DND-41 (cell line): Measurements from ENCODE around the gene FLACC1.

Experiments
- ATAC-seq: fragments of 200-7000 bp; cut with Tn5 transposase; 3 replicates; pipeline ENCODE4 v1.9.1; 2021; ENCODE audit warnings: low read depth; ENCODE audit not compliant: insufficient read depth
- DNase-seq: peaks from one replicate; pipeline ENCODE4 v3.0.0-alpha.2; 2020
- H2AFZ ChIP-seq: 2 replicates; pipeline ENCODE4 v1.6.0; 2012; ENCODE audit warnings: low read depth, low read length
- H3K27ac ChIP-seq: 2 replicates; pipeline ENCODE4 v1.5.1; 2012; ENCODE audit warnings: low read length, inconsistent platforms
- H3K27me3 ChIP-seq: fragments of 200-600 bp; sonication (generic); 2 replicates; pipeline ENCODE4 v1.6.0; 2012; ENCODE audit warnings: low read length, mild to moderate bottlenecking, inconsistent platforms; ENCODE audit not compliant: insufficient read depth, poor library complexity
- H3K36me3 ChIP-seq: 2 replicates; pipeline ENCODE4 v1.5.1; 2012; ENCODE audit warnings: low read length, inconsistent platforms; ENCODE audit not compliant: insufficient read depth
- H3K4me1 ChIP-seq: 2 replicates; pipeline ENCODE4 v1.5.1; 2012; ENCODE audit warnings: mild to moderate bottlenecking, low read length; ENCODE audit not compliant: insufficient read depth
- H3K4me2 ChIP-seq: 2 replicates; pipeline ENCODE4 v1.6.0; 2012; ENCODE audit warnings: mild to moderate bottlenecking, moderate library complexity, low read length, inconsistent platforms; ENCODE audit not compliant: insufficient read depth
- H3K4me3 ChIP-seq, 2 experiments: fragments of 200-600 bp in 1 of 2; shearing (Covaris generic) in 1 of 2; 2 replicates each; pipeline ENCODE4 v1.5.1; 2012 to 2016; ENCODE audit warnings: inconsistent platforms in 2 of 2, low read length in 2 of 2, mild to moderate bottlenecking in 2 of 2, low read depth in 1 of 2, moderate library complexity in 1 of 2
- H3K79me2 ChIP-seq: 2 replicates; pipeline ENCODE4 v1.6.0; 2012; ENCODE audit warnings: low read length, inconsistent platforms; ENCODE audit not compliant: insufficient read depth
- H3K9ac ChIP-seq: 2 replicates; pipeline ENCODE4 v1.6.0; 2012; ENCODE audit warnings: low read depth, mild to moderate bottlenecking, inconsistent platforms, low read length, moderate library complexity
- H3K9me3 ChIP-seq: 2 replicates; pipeline ENCODE4 v1.5.1; 2012; ENCODE audit warnings: low read length, moderate library complexity, mild to moderate bottlenecking, inconsistent platforms; ENCODE audit not compliant: insufficient read depth, severe bottlenecking
- H4K20me1 ChIP-seq: 2 replicates; pipeline ENCODE4 v1.6.0; 2012; ENCODE audit warnings: low read length; ENCODE audit not compliant: insufficient read depth
- EZH2 ChIP-seq: IDR thresholded peaks from 3 replicates; pipeline ENCODE4 v1.6.1; 2012; ENCODE audit warnings: borderline replicate concordance, low read depth, mild to moderate bottlenecking, moderate library complexity, low read length, inconsistent platforms; ENCODE audit not compliant: severe bottlenecking
- TF ChIP-seq, protein P1 (sequence below): IDR thresholded peaks from 2 replicates; pipeline ENCODE4 v1.5.1; 2012; ENCODE audit warnings: borderline replicate concordance, low read length, moderate library complexity, mild to moderate bottlenecking; ENCODE audit not compliant: poor library complexity, severe bottlenecking; ENCODE audit errors: extremely low read depth

The FLACC1 gene

DNA sequence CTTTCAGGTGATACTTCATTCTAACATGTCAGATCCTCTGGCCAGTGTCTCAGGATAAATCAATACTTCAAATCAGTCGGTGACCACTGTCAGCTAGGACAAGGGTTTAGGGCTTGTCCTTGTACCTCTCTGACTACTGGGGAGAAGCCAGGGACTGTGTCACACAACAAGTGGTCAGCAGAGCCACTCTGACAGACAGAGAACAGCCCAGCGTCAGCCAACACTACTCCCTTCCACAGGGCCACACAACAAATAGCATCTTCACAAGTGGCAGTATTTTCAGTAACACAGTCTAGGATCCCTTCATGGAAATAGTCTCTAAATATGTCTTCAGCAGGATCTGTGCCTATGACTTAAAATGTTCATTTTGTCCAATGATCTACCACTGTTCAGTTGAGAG lies 14.2 kb downstream of the FLACC1 start:
- Histone ChIP-seq H3K9ac (no peak overlapping the region), H3K79me2 (no peaks in the 10 kb centered on the region), H3K36me3 (no peaks in the 10 kb centered on the region), H2AFZ (no peak overlapping the region), H3K4me1 (peaks cover 9% of the 10 kb centered on the region; the same call in 1 of the 2 replicates), H3K9me3 (no peaks in the 10 kb centered on the region), H3K4me2 (no peak overlapping the region), H4K20me1 (no peaks in the 10 kb centered on the region), H3K27me3 (no peaks in the 10 kb centered on the region), H3K4me3 (no peak overlapping the region), H3K27ac (no peak overlapping the region)
- ATAC-seq: no peak
- no peak for DNase-seq
- no peak for TF ChIP-seq EZH2
- TF ChIP-seq, protein P1, sequence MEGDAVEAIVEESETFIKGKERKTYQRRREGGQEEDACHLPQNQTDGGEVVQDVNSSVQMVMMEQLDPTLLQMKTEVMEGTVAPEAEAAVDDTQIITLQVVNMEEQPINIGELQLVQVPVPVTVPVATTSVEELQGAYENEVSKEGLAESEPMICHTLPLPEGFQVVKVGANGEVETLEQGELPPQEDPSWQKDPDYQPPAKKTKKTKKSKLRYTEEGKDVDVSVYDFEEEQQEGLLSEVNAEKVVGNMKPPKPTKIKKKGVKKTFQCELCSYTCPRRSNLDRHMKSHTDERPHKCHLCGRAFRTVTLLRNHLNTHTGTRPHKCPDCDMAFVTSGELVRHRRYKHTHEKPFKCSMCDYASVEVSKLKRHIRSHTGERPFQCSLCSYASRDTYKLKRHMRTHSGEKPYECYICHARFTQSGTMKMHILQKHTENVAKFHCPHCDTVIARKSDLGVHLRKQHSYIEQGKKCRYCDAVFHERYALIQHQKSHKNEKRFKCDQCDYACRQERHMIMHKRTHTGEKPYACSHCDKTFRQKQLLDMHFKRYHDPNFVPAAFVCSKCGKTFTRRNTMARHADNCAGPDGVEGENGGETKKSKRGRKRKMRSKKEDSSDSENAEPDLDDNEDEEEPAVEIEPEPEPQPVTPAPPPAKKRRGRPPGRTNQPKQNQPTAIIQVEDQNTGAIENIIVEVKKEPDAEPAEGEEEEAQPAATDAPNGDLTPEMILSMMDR: no peak

- no peak for DNase-seq
- TF ChIP-seq, protein P1: no peak
- TF ChIP-seq EZH2: no peak
- H4K20me1 ChIP-seq: no peaks in the 10 kb centered on the region
- no peak overlapping the region for H2AFZ ChIP-seq
- no peaks in the 10 kb centered on the region for H3K9me3 ChIP-seq
- ATAC-seq: no peak
- no peak overlapping the region for H3K27ac ChIP-seq
- H3K4me1 ChIP-seq: no peaks in the 10 kb centered on the region
- H3K79me2 ChIP-seq: no peaks in the 10 kb centered on the region
- H3K36me3 ChIP-seq: no peaks in the 10 kb centered on the region
- H3K27me3 ChIP-seq: no peaks in the 10 kb centered on the region
- no peak overlapping the region for H3K4me2 ChIP-seq
- no peak overlapping the region for H3K9ac ChIP-seq
- H3K4me3 ChIP-seq: no peak overlapping the region
Measured at GRCh38 chr2:201329409-201329808, 27.7 kb downstream of the FLACC1 start.

DNA sequence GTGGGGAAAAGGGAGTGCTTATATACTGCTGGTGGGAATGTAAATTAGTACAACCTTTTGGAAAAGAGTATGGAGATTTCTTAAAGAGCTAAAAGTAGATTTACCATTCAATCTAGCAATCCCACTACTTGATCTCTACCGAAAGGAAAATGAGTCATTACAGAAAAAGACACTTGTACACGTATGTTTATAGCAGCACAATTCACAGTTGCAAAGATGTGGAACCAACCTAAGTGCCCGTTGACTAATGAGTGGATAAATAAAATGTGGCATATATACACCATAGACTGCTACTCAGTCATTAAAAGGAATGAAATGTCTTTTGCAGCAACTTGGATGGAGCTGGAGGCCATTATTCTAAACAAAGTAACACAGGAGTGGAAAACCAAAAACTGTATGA lies 29.5 kb downstream of the FLACC1 start:
- no peak for TF ChIP-seq EZH2
- TF ChIP-seq, protein P1: no peak
- Histone ChIP-seq H3K27me3 (no peaks in the 10 kb centered on the region), H3K9ac (no peak overlapping the region), H3K79me2 (no peaks in the 10 kb centered on the region), H4K20me1 (no peaks in the 10 kb centered on the region), H3K9me3 (peaks cover 8% of the 10 kb centered on the region), H3K36me3 (no peaks in the 10 kb centered on the region), H3K4me3 (no peak overlapping the region), H3K27ac (no peak overlapping the region), H3K4me2 (no peak overlapping the region), H3K4me1 (no peaks in the 10 kb centered on the region), H2AFZ (no peak overlapping the region)
- ATAC-seq (no peak), DNase-seq (no peak)

GRCh38 chr2:201322772-201323171 lies 34.4 kb downstream of the FLACC1 start:
- Histone ChIP-seq H3K36me3 (no peaks in the 10 kb centered on the region), H3K4me2 (no peak overlapping the region), H3K79me2 (no peaks in the 10 kb centered on the region), H3K4me3 (no peak overlapping the region), H3K9ac (no peak overlapping the region), H3K9me3 (peaks cover 11% of the 10 kb centered on the region), H3K27me3 (no peaks in the 10 kb centered on the region), H3K4me1 (no peaks in the 10 kb centered on the region), H2AFZ (no peak overlapping the region), H4K20me1 (no peaks in the 10 kb centered on the region), H3K27ac (no peak overlapping the region)
- no peak for TF ChIP-seq EZH2
- TF ChIP-seq, protein P1: no peak
- no peak for DNase-seq
- ATAC-seq: no peak
